Muscle layer of colon (tissue), 2 donors: ENCODE data around the gene BMAL1.

Source experiments
- H3K27ac ChIP-seq: one replicate; pipeline ENCODE4 v1.7.0; 2013; ENCODE audit warnings: low read depth, mild to moderate bottlenecking, low read length, moderate library complexity
- H3K27me3 ChIP-seq, 2 donors: one replicate each; pipeline ENCODE4 v1.7.0; 2013; ENCODE audit warnings: low read length in 2 of 2, mild to moderate bottlenecking in 2 of 2; ENCODE audit not compliant: insufficient read depth in 2 of 2, control insufficient read depth in 1 of 2
- H3K36me3 ChIP-seq: one replicate; pipeline ENCODE4 v1.7.0; 2013; ENCODE audit warnings: mild to moderate bottlenecking, low read length; ENCODE audit not compliant: insufficient read depth
- H3K4me1 ChIP-seq: one replicate; pipeline ENCODE4 v1.7.0; 2013; ENCODE audit warnings: mild to moderate bottlenecking, low read length; ENCODE audit not compliant: insufficient read depth
- H3K4me3 ChIP-seq, 2 donors: one replicate each; pipeline ENCODE4 v1.7.0; 2013; ENCODE audit warnings: low read length in 2 of 2, low read depth in 1 of 2, mild to moderate bottlenecking in 1 of 2, moderate library complexity in 1 of 2
- H3K9ac ChIP-seq: one replicate; pipeline ENCODE4 v1.7.0; 2013; ENCODE audit warnings: low read length
- H3K9me3 ChIP-seq: one replicate; pipeline ENCODE4 v1.7.0; 2013; ENCODE audit warnings: mild to moderate bottlenecking, low read length
- donor health status: abdominal sarcoma.
- donor health status: Adenocarcinoma of cecum.

The BMAL1 gene

DNA sequence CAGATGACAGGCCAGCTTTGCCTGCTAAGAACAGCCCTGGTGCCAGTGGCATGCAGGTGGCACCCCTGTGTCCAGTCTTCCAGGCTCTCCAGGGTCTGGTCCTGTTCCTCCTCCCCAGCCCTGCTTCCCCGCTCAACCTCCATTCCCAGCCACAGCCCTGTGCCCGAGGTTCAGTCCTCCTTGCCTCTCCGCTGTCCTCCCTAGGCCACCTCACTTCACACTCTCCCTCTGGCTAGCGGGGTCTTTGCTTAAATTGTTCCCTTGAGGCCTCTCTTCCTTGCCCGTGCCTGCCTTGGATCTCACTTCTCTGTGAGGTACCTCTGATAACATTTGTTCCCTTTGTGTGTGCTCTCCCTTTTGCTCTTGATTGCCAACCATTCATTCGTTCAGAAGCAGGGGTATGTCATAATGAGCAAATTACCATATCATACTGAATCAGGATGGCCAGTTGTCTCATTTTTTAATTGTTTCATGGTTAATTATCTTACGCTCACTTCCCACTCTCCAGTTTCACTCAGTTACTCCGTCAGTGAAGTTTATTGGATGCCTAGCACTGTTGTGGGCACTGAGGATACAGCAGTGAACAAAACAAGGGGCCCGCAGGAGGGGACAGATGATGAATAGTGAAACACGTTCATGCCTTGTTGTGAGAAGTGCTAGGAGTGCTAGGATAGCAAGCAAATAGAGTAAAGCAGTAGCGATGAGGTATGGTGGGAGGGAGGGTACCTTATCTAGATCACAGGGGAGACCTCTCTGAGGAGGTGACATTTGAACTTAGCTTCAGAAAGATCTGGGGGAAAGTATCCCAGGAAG, 7.4 kb downstream of the BMAL1 start:
- Histone ChIP-seq H3K9me3 (no peaks in the 10 kb centered on the region), H3K27me3 (no peaks in the 10 kb centered on the region), H3K36me3 (no peaks in the 10 kb centered on the region), H3K27ac (no peak overlapping the region), H3K4me1 (no peaks in the 10 kb centered on the region), H3K9ac (no peak overlapping the region), H3K4me3 (no peak overlapping the region)

DNA sequence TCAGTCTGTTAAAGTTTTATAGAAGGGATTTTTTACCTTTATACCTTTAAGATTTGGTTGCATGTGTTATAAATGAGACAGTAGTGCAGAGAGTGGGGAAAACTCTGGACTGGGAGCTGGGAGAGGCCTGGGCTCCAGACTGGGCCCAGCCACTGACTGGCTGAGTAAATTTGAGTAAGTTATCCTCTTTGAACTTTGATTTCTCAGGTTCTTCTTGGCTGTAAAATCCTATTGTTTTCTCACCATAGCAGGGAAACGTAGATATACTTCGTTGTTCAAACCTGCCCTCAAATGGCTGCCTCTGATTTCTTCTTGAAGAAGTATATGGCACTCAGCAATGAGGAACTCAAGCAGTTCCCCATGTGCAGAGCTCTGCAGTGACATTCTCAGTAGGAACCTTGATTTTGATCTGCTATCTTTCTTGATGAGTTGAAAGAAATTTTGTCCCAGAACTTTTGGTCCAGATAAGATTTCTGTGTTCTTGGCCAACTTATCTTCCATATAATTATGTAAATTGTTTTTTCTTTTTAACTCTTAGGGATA, 8.8 kb downstream of the BMAL1 start:
- no peak overlapping the region for H3K27ac ChIP-seq

GRCh38 chr11:13287036-13287435, 9.4 kb downstream of the BMAL1 start:
- Histone ChIP-seq H3K36me3 (no peaks in the 10 kb centered on the region), H3K9ac (no peak overlapping the region), H3K4me1 (no peaks in the 10 kb centered on the region), H3K27me3 (no peaks in the 10 kb centered on the region), H3K9me3 (no peaks in the 10 kb centered on the region), H3K27ac (no peak overlapping the region), H3K4me3 (no peak overlapping the region)

More for the DNA sequence above, 8.8 kb downstream of the BMAL1 start:
- Histone ChIP-seq H3K9ac (no peak overlapping the region), H3K4me1 (no peaks in the 10 kb centered on the region), H3K4me3 (no peak overlapping the region), H3K9me3 (no peaks in the 10 kb centered on the region), H3K36me3 (no peaks in the 10 kb centered on the region), H3K27me3 (no peaks in the 10 kb centered on the region)

DNA sequence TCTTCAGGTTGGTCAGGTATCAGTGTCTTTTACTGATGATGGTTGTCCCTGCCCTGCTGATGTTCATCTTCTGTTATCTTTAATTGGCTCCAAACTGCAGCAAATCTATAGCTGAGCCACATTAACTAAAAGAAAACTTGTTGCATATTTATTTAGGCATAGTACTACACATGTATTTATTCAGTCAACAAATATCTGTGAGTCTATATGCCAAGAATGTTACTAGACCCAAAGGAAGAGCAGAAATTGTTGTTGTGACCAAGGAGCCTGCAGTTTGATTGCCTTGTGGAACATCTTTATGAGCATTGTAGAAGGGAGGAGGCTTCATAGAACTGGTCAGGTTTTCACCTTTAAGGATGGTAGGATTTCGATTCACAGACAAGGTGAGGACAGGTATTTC, 10.1 kb downstream of the BMAL1 start:
- no peaks in the 10 kb centered on the region for H3K9me3 ChIP-seq
- H3K9ac ChIP-seq = no peak overlapping the region
- no peaks in the 10 kb centered on the region for H3K4me1 ChIP-seq
- H3K27me3 ChIP-seq = no peaks in the 10 kb centered on the region
- no peak overlapping the region for H3K27ac ChIP-seq
- no peaks in the 10 kb centered on the region for H3K36me3 ChIP-seq
- no peak overlapping the region for H3K4me3 ChIP-seq

DNA sequence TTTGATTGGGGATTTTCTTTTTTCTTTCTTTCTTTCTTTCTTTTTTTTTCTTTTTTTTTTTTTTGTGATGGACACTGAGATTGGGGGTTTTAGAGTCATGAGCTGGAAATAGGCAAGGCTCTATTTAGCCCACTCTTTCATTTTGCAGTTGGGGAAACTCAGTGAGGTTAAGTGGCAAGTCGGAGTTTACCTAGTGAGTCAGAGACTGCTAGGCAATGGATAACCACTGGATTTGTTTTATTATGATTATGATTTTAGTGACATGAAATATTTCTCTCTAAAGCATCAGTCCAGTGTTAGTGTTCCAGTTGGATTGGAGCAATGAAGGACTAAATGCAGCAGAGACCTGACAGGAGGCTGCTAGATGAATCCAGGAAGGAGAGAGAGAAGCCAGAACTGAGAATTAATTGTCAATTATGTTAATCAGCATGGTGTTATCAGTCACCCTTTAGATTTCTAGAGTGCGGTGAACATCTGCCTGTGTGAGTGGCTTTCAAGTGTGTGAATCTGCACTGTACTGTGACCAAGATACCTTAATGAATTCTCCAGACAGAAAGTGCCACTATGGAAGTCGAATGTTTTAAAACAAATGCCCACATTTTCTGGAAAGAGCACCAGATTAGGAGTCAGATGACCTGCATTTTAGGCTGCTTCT, 10.9 kb downstream of the BMAL1 start:
- no peaks in the 10 kb centered on the region for H3K9me3 ChIP-seq
- H3K9ac ChIP-seq = no peak overlapping the region
- no peaks in the 10 kb centered on the region for H3K27me3 ChIP-seq
- no peak overlapping the region for H3K27ac ChIP-seq
- no peaks in the 10 kb centered on the region for H3K36me3 ChIP-seq
- no peak overlapping the region for H3K4me3 ChIP-seq
- no peaks in the 10 kb centered on the region for H3K4me1 ChIP-seq

DNA sequence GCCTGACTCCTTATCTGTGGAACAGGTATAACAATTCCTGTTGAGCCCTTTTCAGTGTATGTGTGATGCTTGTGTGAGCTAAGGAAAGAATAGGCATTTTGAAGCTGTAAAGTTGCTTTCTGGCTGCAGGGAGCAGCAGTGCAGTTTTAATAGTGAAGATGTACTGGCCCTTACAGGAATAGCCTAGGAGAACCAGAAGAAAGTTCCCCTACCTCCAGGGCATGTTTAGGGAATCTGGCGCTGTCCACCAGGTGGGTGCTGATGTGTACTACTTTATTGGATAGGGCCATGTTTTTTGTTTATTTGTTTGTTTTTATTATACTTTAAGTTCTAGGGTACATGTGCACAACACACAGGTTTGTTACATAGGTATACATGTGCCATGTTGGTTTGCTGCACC, 11.5 kb downstream of the BMAL1 start:
- Histone ChIP-seq H3K9me3 (no peaks in the 10 kb centered on the region), H3K4me1 (no peaks in the 10 kb centered on the region)

GRCh38 chr11:13290221-13290980, 12.8 kb downstream of the BMAL1 start:
- no peaks in the 10 kb centered on the region for H3K9me3 ChIP-seq
- peaks cover 5% of the 10 kb centered on the region for H3K4me1 ChIP-seq
- no peak overlapping the region for H3K27ac ChIP-seq
- no peaks in the 10 kb centered on the region for H3K36me3 ChIP-seq
- no peaks in the 10 kb centered on the region for H3K27me3 ChIP-seq
- H3K4me3 ChIP-seq = no peak overlapping the region
- no peak overlapping the region for H3K9ac ChIP-seq

More for the DNA sequence above, 11.5 kb downstream of the BMAL1 start:
- Histone ChIP-seq H3K36me3 (no peaks in the 10 kb centered on the region), H3K9ac (no peak overlapping the region), H3K4me3 (no peak overlapping the region), H3K27me3 (no peaks in the 10 kb centered on the region), H3K27ac (no peak overlapping the region)

- Histone ChIP-seq H3K27ac (no peak overlapping the region), H3K4me1 (peaks cover 5% of the 10 kb centered on the region), H3K36me3 (no peaks in the 10 kb centered on the region), H3K4me3 (no peak overlapping the region), H3K27me3 (no peaks in the 10 kb centered on the region), H3K9ac (no peak overlapping the region), H3K9me3 (no peaks in the 10 kb centered on the region)
Observed at GRCh38 chr11:13291361-13291760, 13.8 kb downstream of the BMAL1 start.

DNA sequence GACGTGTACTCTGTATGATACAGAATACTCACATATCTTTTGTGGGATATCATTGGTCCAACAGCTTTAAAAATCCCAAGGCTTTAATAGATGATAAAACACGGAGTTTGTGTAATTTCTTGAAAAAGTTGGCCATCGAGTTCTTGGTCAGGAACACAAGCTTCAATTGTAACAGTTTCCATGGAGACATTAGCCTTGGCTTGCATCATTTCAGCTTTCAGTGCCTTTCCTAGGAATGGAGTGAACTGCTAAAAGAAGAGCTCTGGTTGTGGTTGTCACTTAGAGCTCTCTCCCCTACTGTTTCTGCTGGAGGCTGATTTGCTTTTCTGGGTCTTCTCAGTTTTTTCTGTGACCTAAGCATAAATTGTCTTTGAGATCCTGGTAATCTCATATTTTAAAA, 14.2 kb downstream of the BMAL1 start:
- H3K4me3 ChIP-seq = no peak overlapping the region
- no peaks in the 10 kb centered on the region for H3K27me3 ChIP-seq
- no peak overlapping the region for H3K27ac ChIP-seq
- no peaks in the 10 kb centered on the region for H3K9me3 ChIP-seq
- H3K4me1 ChIP-seq = peaks cover 5% of the 10 kb centered on the region
- no peak overlapping the region for H3K9ac ChIP-seq
- no peaks in the 10 kb centered on the region for H3K36me3 ChIP-seq

GRCh38 chr11:13292970-13293369, 15.4 kb downstream of the BMAL1 start:
- H3K4me1 ChIP-seq = peaks cover 16% of the 10 kb centered on the region
- no peak overlapping the region for H3K27ac ChIP-seq
- no peaks in the 10 kb centered on the region for H3K36me3 ChIP-seq
- H3K9ac ChIP-seq = no peak overlapping the region
- H3K4me3 ChIP-seq = no peak overlapping the region
- no peaks in the 10 kb centered on the region for H3K9me3 ChIP-seq
- H3K27me3 ChIP-seq = no peaks in the 10 kb centered on the region

- Histone ChIP-seq H3K27ac (no peak overlapping the region), H3K4me1 (peaks cover 19% of the 10 kb centered on the region), H3K9ac (no peak overlapping the region), H3K27me3 (no peaks in the 10 kb centered on the region), H3K9me3 (no peaks in the 10 kb centered on the region), H3K4me3 (no peak overlapping the region), H3K36me3 (no peaks in the 10 kb centered on the region)
Observed at GRCh38 chr11:13294178-13294577, 16.6 kb downstream of the BMAL1 start.
